ENCODE results near the gene RAB40C. TPM values are rescaled to one million over a fixed set of nuclear protein-coding genes. Genes with fewer than 3 reads are reported as not detected.

The RAB40C gene
- polyA plus RNA-seq, 2 of the 4 experiments (the other 2 are of a cell fraction) = 4.4 to 9.7 TPM

DNA sequence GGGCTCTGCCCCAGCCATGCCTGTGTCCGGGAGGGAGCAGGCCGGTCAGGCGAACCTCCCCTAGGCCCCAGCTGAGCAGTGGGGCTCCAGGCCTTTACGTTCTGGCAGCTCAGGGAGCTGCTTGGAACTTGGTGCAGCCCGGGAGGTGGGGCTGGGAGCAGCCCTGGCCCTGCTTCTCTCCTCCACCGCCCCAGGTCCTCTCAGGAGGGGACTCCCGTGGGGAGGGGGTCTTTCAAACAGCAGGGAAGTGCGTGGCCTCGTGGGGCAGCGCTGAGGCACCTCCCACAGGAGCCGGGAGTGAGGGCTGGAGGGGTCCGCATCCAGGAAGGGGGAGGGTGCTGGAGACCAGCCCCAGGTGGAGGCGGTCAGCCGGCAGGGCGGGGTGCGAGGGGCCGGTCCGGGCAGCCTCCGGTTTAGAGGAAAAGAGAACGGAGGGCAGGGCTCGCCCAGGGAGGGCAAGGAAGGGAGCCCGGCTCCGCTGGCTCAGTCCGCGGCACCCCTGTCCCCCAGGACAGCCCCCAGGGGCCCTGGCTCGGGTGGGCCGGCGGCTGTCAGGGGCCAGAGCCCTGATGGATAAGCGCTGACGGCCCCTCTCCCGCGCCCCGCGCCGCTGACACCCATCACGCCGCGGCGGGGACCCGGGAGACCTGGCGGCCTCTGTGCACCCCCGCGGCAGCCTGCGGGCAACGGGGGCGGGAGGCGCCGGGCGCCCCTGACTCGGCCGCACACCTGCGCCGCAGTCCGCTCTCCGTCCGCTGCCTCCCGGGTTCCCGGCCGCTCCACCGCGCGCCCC lies 30.3 kb upstream of the RAB40C start:
- DNase-seq (ENCODE audit: low read depth in 1 of 2, low spot score in 1 of 2) = no peak
- Histone ChIP-seq H3K4me2 (peak overlapping the region; percentile 97), H3K4me1 (peaks cover 12% of the 10 kb centered on the region; the same call in 2 of the 3 replicates), H3K4me3 (peak overlapping the region; percentile 47), H3K9me3 (no peaks in the 10 kb centered on the region), H3K27ac (peak overlapping the region in 1 of 2 experiments; percentile 75; a peak in 2 of 6 replicates)
- 45% methylated on average over 32 of the region's 62 CpGs for WGBS (ENCODE audit: missing lambda C conversion rate)
- POLR2A ChIA-PET = no interaction called here
- FAIRE-seq = no peak
- CTCF ChIA-PET = interaction anchor here (1.3 to 6.1 kb wide), 2 partner anchors 13 to 17 kb away, joined by 3 to 24 read pairs; no protein-coding TSS in a partner anchor
- ATAC-seq = peak in 1 of 2 experiments; percentile 26; a peak in 3 of 6 replicates
- TF ChIP-seq SREBF2 (IDR thresholded peaks at IDR 0.05) = no peak
- no peak for TF ChIP-seq HEYL (CRISPR knock-in tag; IDR thresholded peaks at IDR 0.05)
- no peak for TF ChIP-seq ZC3H11A (IDR thresholded peaks at IDR 0.05)
- no peak for TF ChIP-seq RFX5 (IDR thresholded peaks at IDR 0.05)
- no peak for TF ChIP-seq ZFP36 (IDR thresholded peaks at IDR 0.05; ENCODE audit: borderline replicate concordance, partially characterized antibody)
- no peak for TF ChIP-seq SMC3 (IDR thresholded peaks at IDR 0.05)
- no peak for TF ChIP-seq FOXS1 (CRISPR knock-in tag; IDR thresholded peaks at IDR 0.05)
- TF ChIP-seq HOXB5 (CRISPR knock-in tag; IDR thresholded peaks at IDR 0.05) = no peak
- no peak for TF ChIP-seq TP53 (CRISPR knock-in tag; IDR thresholded peaks at IDR 0.05)
- no peak for TF ChIP-seq FOSL2 (IDR thresholded peaks at IDR 0.05)
- no peak for TF ChIP-seq FOSL2 (CRISPR knock-in tag; IDR thresholded peaks at IDR 0.05)
- TF ChIP-seq, protein P1, sequence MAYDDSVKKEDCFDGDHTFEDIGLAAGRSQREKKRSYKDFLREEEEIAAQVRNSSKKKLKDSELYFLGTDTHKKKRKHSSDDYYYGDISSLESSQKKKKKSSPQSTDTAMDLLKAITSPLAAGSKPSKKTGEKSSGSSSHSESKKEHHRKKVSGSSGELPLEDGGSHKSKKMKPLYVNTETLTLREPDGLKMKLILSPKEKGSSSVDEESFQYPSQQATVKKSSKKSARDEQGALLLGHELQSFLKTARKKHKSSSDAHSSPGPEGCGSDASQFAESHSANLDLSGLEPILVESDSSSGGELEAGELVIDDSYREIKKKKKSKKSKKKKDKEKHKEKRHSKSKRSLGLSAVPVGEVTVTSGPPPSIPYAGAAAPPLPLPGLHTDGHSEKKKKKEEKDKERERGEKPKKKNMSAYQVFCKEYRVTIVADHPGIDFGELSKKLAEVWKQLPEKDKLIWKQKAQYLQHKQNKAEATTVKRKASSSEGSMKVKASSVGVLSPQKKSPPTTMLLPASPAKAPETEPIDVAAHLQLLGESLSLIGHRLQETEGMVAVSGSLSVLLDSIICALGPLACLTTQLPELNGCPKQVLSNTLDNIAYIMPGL (CRISPR knock-in tag; IDR thresholded peaks at IDR 0.05; ENCODE audit: borderline replicate concordance) = no peak

DNA sequence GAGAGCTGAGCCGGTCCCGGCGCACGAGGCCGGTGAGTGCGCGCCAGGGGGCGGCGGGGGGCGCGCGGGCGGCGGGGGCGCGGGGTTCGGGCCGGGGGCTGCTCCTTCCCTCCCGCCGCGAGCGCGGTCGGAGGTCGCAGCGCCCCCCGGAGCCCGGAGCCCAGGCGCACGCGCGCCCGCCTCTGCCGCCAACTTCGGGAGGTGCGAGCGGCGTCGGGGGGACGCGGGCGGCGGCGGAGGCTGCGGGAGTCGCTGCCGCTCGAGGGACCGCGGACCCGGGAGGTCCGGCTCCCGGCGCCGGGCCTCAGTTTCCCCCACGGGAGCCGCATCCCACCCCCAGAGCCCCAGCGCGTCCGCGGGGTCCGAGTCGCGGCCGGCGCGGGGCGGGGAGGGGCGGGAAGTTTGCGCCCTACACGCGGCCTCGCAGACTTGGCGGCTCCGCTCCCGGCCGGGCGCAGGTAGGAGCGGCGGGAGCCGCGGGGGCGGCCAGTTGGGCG lies 29.6 kb upstream of the RAB40C start, which contains the start of gene PRR35:
TSS of gene PRR35 (plus strand) at position 191 of the 497 bp plus-strand sequence. CDS start 2,901 bp downstream, outside the sequence.
- peak within 1 kb of the TSS; percentile 17 to 75; a peak in 3 of 6 replicates for H3K27ac ChIP-seq
- peak within 1 kb of the TSS; percentile 47 for H3K4me3 ChIP-seq
- CTCF ChIA-PET = interaction anchor here (6.1 kb wide), 1 partner anchor 13 kb away, joined by 24 read pairs; no protein-coding TSS in a partner anchor
- H3K4me2 ChIP-seq = peak within 1 kb of the TSS; percentile 97
- POLR2A ChIA-PET = no interaction called here
- ATAC-seq (no peak), DNase-seq (ENCODE audit: low read depth in 1 of 2, low spot score in 1 of 2) (no peak), FAIRE-seq (no peak)
- TF ChIP-seq JUN (IDR thresholded peaks at IDR 0.05) (no peak), RCOR1 (IDR thresholded peaks at IDR 0.05; ENCODE audit: low read depth, low read length) (no peak), MYC (IDR thresholded peaks at IDR 0.05; ENCODE audit: borderline replicate concordance, low read length) (no peak), HOXB13 (CRISPR knock-in tag; IDR thresholded peaks at IDR 0.05; ENCODE audit: low read depth) (no peak), RNF2 (IDR thresholded peaks at IDR 0.05; ENCODE audit: borderline replicate concordance, low read depth) (no peak), HOXB5 (CRISPR knock-in tag; IDR thresholded peaks at IDR 0.05) (no peak)
- TF ChIP-seq, protein P2, sequence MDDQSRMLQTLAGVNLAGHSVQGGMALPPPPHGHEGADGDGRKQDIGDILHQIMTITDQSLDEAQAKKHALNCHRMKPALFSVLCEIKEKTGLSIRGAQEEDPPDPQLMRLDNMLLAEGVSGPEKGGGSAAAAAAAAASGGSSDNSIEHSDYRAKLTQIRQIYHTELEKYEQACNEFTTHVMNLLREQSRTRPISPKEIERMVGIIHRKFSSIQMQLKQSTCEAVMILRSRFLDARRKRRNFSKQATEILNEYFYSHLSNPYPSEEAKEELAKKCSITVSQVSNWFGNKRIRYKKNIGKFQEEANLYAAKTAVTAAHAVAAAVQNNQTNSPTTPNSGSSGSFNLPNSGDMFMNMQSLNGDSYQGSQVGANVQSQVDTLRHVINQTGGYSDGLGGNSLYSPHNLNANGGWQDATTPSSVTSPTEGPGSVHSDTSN (IDR thresholded peaks at IDR 0.05) = no peak
- no peaks in the 10 kb centered on the region for H3K9me3 ChIP-seq
- peaks cover 12% of the 10 kb centered on the region; the same call in 2 of the 3 replicates for H3K4me1 ChIP-seq
- WGBS (ENCODE audit: missing lambda C conversion rate) = 20% methylated on average over 1 of the region's 84 CpGs

Data from A549 (cell line).